ENCODE results near the gene RAF1.
A peak's percentile ranks its signal among the peaks of the same experiment; 100 is the strongest.
"Not testable (repeated sequence)": the region's sequence is repeated elsewhere in the genome, so short reads cannot be mapped to it uniquely, and the experiment has no call there.

Gene RAF1

DNA sequence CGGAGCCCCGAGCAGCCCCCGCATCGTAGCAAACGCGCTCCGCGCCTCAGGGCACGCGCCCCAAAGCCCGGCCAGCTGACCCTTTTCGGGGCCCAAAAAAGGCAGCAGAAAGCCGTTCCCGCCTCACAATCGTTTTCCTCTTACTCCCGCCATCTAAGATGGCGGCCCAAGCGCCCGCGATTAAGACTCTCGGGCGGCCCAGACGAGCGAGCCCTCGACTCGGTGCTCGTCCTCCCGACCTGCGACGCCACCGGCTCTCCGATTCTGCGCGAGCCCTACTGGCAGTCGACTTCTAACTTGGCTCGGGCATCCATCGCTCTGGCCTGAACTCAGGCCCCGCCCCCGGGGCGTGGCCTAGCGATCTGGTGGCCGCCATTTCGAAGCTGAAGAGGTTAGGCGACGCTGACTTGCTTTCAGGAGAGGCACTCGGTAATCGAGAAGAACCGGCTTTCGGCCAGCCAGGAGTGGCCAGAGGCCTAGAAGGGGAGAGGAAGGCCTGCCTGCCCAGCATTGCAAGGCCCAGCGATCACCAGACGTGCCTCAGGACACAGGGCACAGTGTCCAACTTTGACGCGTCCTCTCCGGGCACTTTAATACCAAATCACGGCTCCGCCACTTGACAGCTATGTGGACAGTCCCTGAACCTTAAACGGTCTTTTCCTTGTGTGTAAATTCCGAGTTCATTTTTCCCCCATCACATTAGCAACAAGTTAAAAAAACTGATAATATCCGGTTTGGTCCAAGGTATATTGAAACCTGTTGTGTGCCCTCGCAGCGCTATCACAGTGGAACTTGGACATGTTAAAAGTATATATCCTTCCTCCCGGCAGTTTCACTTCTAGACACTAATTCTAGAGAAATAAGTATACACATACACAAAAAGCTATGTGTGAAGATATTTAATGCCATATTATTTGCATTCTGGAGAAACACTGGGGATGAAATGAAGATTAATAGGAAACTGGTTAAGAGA, at the start of gene RAF1:
TSS of gene RAF1 (minus strand) at position 182 of the 973 bp plus-strand sequence. CDS start 45,396 bp downstream, outside the sequence.
- peak; percentile 86 for DNase-seq

DNA sequence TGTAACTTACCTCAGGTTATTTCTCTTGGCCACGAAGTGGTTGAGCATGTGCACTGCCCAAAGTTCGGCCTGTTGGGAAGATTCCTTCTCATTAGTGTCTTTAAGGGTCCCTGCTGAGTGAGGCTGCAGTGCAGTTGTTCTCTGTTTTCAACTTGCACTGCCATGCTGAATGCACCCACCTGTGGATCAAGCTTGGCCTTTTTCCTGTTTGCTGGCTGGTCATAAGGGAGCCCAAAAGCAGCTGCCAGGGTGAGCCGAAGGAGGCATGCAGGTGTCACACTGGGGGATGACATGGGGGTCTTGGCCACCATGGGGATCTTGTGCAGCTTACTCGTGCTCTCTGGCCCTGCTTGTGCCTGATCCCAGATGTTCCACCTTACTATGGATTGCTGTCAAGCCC, 46.1 kb upstream of the RAF1 start:
- DNase-seq, result no peak

DNA sequence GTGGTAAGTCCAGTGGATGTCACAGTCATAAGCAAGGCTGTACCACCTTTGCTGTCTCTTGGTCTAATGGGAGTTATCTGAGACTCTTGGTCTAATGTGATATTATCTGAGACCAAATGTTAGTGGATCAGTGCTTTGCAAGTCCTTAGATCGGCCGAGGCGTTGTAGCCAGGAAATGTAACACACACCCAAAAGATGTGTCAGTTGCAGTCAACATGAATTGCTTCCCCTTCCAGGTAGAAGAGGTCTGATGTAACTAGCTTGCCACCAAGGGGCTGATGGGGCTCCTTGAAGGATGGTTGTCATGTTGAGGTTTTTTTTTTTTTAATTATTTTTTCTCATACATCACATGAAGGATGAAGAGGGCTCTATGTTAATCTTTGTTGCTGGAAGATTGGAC, 45.4 kb upstream of the RAF1 start:
- no peak for DNase-seq

- DNase-seq, result no peak
These were observed 44.8 kb upstream of the RAF1 start for GRCh38 chr3:12708584-12709192.

DNA sequence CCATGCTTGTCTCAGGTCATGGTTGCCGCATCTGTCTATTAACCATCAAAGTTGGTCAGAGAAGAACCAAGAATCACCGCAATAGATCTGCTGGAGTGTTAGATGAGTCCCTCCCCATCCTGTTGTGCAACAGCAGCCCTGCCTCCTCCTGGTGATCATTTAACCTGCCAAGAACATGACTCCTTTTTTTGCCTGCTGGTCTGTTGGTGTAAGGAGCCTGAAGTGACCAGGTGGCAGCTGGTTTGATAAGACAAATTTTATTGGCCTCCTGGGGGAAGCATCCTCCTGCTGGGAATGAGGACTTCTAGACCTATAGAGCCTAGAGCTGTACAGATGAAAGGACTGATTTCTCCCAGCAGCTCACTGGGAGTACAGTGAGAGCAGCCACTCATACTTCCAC, 43.5 kb upstream of the RAF1 start:
- DNase-seq, result no peak

- peak; percentile 16 for DNase-seq
These were observed 42.8 kb upstream of the RAF1 start for GRCh38 chr3:12706504-12707253.

DNA sequence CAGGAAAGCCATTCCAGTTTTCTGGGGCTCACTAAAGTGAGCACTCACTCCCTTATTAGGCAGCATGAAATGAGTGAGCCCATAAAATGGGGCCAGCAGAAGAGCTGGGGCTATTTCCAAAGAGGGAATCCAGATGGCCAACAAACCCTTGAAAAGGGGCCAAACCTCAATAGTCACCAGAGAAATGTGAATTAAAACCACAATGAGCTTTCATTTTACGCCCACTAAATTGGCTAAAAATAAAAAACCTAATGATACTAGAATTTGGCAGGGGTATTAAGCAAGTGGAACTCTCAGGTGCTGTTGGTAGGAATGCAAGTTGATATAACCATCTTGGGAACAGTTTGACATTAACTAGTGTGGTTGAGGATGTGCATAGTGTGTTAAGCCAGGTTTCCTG, 42.1 kb upstream of the RAF1 start:
- no peak for DNase-seq

DNA sequence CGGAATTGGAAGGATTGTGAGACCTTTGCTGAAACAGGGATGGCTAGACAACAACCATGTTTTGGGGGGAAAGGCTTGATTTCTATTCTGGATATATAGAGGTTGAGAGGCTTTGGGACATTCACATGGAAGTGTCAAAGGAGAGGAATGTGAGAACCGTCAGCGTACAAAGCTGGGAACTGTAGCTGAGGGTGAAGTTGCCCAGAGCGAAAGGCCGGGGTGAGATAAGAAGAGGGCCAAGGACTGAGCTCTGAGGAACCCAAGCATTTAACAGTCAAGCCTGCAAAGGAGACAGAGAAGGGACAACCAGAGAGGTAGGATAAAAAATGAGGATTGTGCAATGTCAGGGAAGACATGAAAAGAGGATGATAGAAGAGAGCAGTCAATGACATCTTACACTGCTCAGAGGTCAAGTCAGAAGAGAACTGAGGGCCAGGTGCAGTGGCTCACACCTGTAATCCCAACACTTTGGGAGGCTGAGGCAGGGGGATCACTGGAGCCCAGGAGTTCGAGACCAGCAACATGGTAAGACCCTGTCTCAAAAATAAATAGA, 41.5 kb upstream of the RAF1 start:
- DNase-seq, result no peak

- DNase-seq, result no peak
These were observed 38.6 kb upstream of the RAF1 start for GRCh38 chr3:12702501-12702900.

DNA sequence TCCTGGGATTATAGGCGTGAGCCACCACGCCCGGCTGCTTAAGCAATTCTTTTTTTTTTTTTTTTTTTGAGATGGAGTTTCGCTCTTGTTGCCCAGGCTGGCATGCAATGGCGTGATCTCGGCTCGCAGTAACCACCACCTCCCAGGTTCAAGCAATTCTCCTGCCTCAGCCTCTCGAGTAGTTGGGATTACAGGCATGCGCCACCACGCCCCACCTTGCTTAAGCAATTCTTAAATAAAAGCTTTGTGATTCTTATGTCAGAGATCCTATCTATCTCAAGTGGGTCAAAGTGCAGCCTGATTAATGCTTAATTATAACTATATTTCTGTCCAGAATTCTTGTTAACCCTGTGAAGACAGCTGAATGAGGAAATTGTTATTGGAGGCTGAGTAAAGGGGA, 37.7 kb upstream of the RAF1 start:
- not testable (repeated sequence) for DNase-seq

DNA sequence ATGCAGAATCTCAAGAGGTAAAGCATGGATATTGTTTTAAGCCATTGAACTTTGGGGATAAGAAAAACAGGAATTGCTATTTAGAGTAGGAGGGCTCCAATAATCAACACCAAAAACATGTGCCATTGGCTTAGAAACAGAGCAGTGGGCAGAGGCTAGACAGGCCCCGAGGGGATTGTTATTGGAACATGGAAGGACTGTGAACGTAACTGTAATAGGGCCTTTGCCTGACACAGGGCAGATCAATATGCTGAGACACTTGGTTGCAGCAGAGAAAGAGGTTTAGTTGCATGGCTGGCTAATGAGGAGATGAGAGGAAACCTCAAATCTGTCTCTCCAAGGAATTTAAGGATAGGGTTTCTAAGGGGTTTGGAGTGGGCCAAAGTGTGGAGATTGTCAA, 36.9 kb upstream of the RAF1 start:
- no peak for DNase-seq

DNA sequence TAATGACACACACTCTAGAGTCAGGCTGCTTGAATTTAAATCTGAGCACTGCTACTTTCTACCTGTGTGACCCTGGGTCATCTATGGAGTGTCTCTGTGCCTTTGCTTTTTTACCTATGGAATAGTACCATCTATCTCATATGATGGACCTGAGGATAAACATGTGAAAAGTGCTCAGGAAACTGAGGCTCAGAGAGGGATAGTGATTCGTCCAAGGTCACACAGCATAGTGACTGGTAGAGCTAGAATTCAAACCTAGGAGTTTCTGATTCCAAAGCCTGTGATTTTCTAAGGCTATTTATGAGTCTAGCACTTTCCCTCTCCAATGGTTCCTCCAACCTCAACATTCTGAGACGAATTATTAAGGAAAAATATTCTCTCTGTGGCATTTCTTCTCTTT, 32.0 kb upstream of the RAF1 start:
- DNase-seq, result no peak

DNA sequence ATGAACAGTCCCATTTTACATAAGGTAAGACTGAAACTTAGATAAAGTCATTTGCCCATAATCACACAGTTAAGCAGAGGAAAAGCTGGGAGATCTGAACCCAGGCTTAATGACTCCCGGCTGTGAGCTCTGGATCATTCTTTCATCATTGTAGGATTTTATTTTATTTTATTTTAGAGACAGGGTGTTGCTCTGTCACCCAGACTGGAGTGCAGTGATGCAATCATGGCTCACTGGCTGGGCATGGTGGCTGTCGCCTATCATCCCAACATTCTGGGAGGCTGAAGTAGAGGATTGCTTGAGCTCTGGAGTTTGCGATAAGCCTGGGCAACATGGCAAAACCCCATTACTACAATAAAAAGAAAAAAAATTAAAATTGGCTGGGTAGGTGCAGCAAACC, 31.2 kb upstream of the RAF1 start:
- no peak for DNase-seq

- DNase-seq, result no peak
These were observed 28.5 kb upstream of the RAF1 start for GRCh38 chr3:12692444-12692843.

DNA sequence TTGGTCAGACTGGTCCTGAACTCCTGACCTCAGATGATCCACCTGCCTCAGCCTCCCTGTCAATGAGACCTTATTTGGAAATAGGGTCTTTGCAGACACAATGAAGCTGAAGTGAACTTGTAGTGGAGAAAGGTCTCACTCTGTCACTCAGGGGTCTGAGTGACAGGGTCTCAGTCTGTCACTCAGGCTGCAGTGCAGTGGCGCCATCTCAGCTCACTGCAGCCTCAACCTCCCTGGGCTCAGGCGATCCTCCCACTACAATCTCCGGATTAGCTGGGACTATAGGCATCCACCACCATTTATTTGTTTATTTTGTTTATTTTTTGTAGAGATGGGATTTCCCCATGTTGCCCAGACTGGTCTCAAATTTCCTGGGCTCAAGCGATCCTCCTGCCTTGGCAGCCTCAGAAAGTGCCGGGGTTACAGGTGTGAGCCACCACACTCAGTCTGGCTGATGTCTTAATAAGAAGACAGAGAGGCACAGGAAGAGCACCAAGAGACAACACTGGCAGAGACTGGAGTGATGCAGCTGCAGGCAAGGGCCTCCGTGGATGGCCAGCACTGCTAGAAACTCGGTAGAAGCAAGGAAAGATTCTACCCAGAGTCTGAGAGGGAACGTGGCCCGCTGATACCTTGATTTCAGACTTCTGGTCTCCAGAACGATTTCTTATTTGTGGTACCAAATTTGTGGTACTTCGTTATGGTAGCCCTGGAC, 26.2 kb upstream of the RAF1 start:
- DNase-seq, result no peak

DNA sequence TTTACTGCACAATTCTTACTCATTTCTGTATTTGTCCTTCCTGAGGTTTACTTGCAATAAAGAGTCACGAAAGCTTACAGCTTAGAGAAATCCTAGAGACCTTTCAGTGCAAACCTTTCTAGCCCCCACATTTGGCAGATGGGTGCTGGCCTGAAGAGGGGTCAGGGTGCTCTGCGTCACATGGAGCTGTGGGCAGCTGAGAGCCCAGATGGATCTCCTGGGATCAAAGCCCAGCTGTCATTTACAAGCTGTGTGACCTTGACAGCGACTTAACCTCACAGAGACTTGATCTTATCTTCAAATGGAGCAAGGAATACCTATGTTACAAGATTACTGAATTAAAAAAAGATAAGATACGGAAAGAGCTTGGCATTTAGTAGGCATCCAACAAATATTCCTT, 24.0 kb upstream of the RAF1 start:
- no peak for DNase-seq

DNA sequence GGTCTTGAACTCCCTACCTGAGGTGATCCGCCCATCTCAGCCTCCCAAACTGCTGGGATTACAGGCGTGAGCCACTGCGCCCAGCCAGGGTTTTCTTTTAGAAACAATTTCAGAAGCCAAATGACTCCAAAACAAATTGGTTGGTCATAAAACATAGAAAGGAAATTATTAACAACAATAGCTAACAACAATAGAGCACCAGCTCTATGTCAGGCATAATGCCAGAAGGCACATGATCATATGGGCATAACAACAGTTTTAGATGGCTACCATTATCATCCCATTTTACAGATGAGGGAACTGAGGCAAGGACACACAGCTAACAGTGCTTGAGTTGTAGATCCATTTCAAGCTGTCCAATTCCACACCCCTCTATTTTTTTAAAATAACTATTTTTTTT, 22.2 kb upstream of the RAF1 start:
- DNase-seq, result no peak

- DNase-seq, result no peak
These were observed 18.1 kb upstream of the RAF1 start for GRCh38 chr3:12681943-12682390.

GRCh38 chr3:12681089-12681942, 17.4 kb upstream of the RAF1 start:
- no peak for DNase-seq

DNA sequence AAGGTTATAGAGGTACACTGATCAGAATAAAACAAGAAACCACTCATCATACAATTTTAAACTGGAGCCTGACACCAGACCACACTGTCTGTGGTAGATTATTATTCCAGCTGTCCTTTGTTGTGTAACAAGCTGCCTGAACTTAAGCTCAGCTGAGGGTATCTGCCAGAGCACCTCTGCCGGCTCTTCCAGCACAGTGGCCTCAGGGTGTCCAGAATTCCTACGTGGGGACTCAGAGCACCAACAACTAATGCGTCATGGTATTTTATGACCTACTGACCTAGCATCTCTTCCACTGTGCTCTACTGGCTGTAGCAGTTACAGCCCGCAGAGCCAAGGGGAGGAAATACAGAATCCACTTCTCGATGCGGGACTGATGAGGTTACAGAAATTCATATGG, 15.6 kb upstream of the RAF1 start:
- DNase-seq, result no peak

DNA sequence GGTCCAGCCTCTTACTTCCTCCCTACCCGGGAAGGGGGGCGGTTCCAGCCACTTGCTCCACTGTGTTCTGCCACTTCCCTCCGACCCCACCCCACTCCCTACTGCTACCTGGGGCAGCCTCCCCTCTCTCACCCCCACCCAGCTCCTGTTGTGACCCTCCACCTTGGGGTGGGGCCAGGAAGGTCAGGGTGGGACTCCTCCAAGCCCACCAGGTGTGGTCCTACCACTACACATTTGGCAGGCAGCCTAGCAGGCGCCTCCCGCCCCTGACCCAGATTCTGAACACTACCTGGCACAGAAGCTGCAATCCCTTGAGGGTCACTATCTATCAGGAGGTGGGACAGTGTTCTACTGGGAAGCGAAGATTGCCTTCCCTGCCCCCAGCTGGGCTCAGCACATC, 13.7 kb upstream of the RAF1 start:
- DNase-seq, result no peak
